Tibial artery (tissue), 4 donors: ENCODE measurements around the gene C22orf31.
A peak's percentile ranks its signal among the peaks of the same experiment; 100 is the strongest.

Experiments
- DNase-seq, 2 donors: peaks; one replicate each; pipeline ENCODE4 v3.0.0-alpha.2; 2019
- H3K27ac ChIP-seq, 2 donors: fragments of 200-600 bp; sonication (generic) in 1 of 2; 1 replicate in 1 of 2; 2 replicates in 1 of 2; pipeline ENCODE4 v1.5.1; 2018 to 2019; ENCODE audit warnings: mild to moderate bottlenecking in 1 of 2
- H3K27me3 ChIP-seq, 2 donors: fragments of 200-600 bp; sonication (generic) in 1 of 2; one replicate each; pipeline versions ENCODE4 v1.5.1 to v1.6.0; 2016 to 2019
- H3K36me3 ChIP-seq, 3 donors: fragments of 200-600 bp; sonication (generic) in 2 of 3; one replicate each; pipeline ENCODE4 v1.5.1; 2016 to 2019; ENCODE audit warnings: mild to moderate bottlenecking in 2 of 3
- H3K4me1 ChIP-seq, 4 donors: fragments of 200-600 bp; sonication (generic) in 2 of 4; 1 replicate in 3 of 4; 2 replicates in 1 of 4; pipeline ENCODE4 v1.5.1; 2016 to 2019
- H3K4me3 ChIP-seq, 2 donors: fragments of 200-600 bp; sonication (generic) in 1 of 2; 1 replicate in 1 of 2; 2 replicates in 1 of 2; pipeline ENCODE4 v1.5.1; 2018 to 2019; ENCODE audit warnings: mild to moderate bottlenecking in 2 of 2
- H3K9me3 ChIP-seq, 3 donors: fragments of 200-600 bp; sonication (generic) in 1 of 3; one replicate each; pipeline ENCODE4 v1.5.1; 2016 to 2019
- CTCF ChIP-seq, 2 experiments: fragments of 200-600 bp in 1 of 2; fragments of 450-650 bp in 1 of 2; IDR thresholded peaks; one replicate each; pipeline ENCODE4 v1.5.1; 2017 to 2019; ENCODE audit warnings: antibody characterized with exemption in 2 of 2, mild to moderate bottlenecking in 1 of 2, moderate library complexity in 1 of 2
- intact Hi-C: fragments of 100-400 bp; cut with DNase I; formaldehyde crosslinking; loops from one replicate; pipeline ENCODE4 v1.15.0; 2023; ENCODE audit warnings: low total_unique reads

C22orf31 gene

GRCh38 chr22:29031227-29032011, 30.2 kb downstream of the C22orf31 start:
- DNase-seq = peak; percentile 76 to 89
- TF ChIP-seq CTCF (IDR thresholded peaks at IDR 0.05) = no peak
- Histone ChIP-seq H3K4me1 (peaks cover 0 to 38% (median 30%) of the 10 kb centered on the region in 4 donors), H3K9me3 (no peaks in the 10 kb centered on the region), H3K27me3 (no peaks in the 10 kb centered on the region), H3K4me3 (peak overlapping the region; percentile 22 to 37), H3K27ac (peak overlapping the region; percentile 84 to 85), H3K36me3 (no peaks in the 10 kb centered on the region)
- intact Hi-C loops = no loop called here

- intact Hi-C loops = no loop called here
- no peaks in the 10 kb centered on the region for H3K9me3 ChIP-seq
- DNase-seq = peak; percentile 44 to 84
- peak overlapping the region; percentile 84 to 85 for H3K27ac ChIP-seq
- peak overlapping the region; percentile 22 to 37 for H3K4me3 ChIP-seq
- TF ChIP-seq CTCF (IDR thresholded peaks at IDR 0.05) = no peak
- H3K36me3 ChIP-seq = no peaks in the 10 kb centered on the region
- H3K27me3 ChIP-seq = no peaks in the 10 kb centered on the region
- H3K4me1 ChIP-seq = peaks cover 0 to 38% (median 30%) of the 10 kb centered on the region in 4 donors
These were observed 30.9 kb downstream of the C22orf31 start for GRCh38 chr22:29030618-29031226.

- no peak for DNase-seq
- Histone ChIP-seq H3K27ac (peak overlapping the region; percentile 84 to 85), H3K27me3 (no peaks in the 10 kb centered on the region), H3K9me3 (no peaks in the 10 kb centered on the region), H3K36me3 (no peaks in the 10 kb centered on the region), H3K4me3 (peak overlapping the region; percentile 22 to 37), H3K4me1 (peaks cover 0 to 38% (median 30%) of the 10 kb centered on the region in 4 donors)
- TF ChIP-seq CTCF (IDR thresholded peaks at IDR 0.05) = no peak
- intact Hi-C loops = no loop called here
These were observed 31.5 kb downstream of the C22orf31 start for GRCh38 chr22:29030016-29030617.

GRCh38 chr22:29029202-29030000, 32.2 kb downstream of the C22orf31 start:
- Histone ChIP-seq H3K36me3 (no peaks in the 10 kb centered on the region), H3K4me1 (peaks cover 0 to 38% (median 30%) of the 10 kb centered on the region in 4 donors), H3K4me3 (no peak overlapping the region), H3K27ac (no peak overlapping the region), H3K27me3 (no peaks in the 10 kb centered on the region), H3K9me3 (no peaks in the 10 kb centered on the region)
- intact Hi-C loops = no loop called here
- no peak for TF ChIP-seq CTCF (IDR thresholded peaks at IDR 0.05)
- DNase-seq = no peak

- no peak for TF ChIP-seq CTCF (IDR thresholded peaks at IDR 0.05)
- DNase-seq = no peak
- Histone ChIP-seq H3K27ac (no peak overlapping the region), H3K27me3 (no peaks in the 10 kb centered on the region), H3K9me3 (no peaks in the 10 kb centered on the region), H3K4me1 (peaks cover 0 to 36% (median 30%) of the 10 kb centered on the region in 4 donors), H3K36me3 (no peaks in the 10 kb centered on the region), H3K4me3 (no peak overlapping the region)
- intact Hi-C loops = no loop called here
These were observed 33.2 kb downstream of the C22orf31 start for GRCh38 chr22:29028468-29028867.
